OCI-M2 (cell line): Measurements from ENCODE around the gene FOXP4.

Source experiments
- DNase-seq: peaks from one replicate; lab custom pipeline; 2025; ENCODE audit not compliant: unreplicated experiment; lab: John Stamatoyannopoulos, UW

FOXP4 gene

DNA sequence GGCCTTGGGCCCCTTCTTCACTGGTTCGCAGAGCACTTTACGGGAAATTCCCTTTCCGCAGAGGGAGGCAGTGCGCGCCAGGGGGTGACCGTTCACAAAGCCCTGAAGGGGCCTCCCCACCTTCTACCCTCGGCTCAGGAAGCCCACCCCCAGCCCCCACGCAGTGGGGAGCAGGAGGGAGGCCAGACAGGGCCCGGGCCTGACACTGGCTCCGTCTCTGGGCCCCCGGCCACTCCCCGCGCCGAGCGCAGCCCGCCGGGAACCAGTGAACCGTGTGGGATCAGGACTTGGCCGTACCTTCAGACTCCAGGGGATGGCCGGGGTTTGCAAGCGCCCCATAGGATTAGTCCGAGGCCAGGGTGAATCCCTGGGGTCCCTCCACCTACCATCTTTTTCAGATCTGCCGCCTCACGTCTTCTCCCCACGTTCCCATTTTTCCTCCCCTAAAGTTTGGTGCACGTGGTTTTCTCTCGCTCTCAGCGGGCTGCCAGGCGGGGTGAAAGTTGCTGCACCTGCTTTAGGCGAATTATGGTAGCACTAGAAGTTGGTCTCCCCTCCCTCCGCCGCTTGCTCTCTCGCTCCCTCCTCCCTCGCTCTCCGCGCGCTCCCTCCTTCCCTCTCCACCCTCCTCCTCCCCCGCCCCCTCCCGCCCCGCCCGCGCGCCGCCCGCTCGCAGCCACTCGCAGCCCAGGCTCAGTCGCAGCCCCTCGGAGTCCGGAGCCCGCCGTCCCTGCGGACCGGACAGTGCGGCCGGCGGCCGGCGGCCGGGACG lies at the start of gene FOXP4:
Gene FOXP4 (plus strand): TSS at position 679 of the 772 bp plus-strand sequence. CDS start 19,380 bp downstream, outside the sequence.
- peak; percentile 76 for DNase-seq

- no peak for DNase-seq
Observed at GRCh38 chr6:41497573-41497972, 48.6 kb upstream of the FOXP4 start.

DNA sequence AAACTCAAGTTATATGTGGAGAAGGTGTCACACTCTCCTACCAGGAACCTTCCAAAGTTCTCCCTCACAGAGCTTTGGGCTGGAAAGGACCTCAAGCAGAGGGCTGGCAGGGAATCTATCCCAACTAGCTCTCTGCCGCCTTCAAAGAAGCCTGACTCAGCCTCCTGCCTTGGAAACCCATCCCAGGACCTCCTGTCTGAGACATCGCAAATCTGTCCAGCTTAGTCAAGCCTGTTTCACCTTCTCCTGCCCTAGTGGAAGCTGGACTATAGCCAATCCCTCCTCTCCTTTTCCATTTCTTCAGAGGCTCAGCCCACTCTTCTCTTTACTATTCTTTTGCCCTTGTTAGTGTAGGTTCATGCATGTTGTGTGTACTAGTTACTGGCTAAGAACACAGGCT lies 48.2 kb upstream of the FOXP4 start:
- DNase-seq, result no peak

- no peak for DNase-seq
Observed at GRCh38 chr6:41498968-41499599, 47.1 kb upstream of the FOXP4 start.

GRCh38 chr6:41500561-41500960 lies 45.6 kb upstream of the FOXP4 start:
- DNase-seq, result no peak

GRCh38 chr6:41502566-41502916 lies 43.6 kb upstream of the FOXP4 start:
- DNase-seq, result no peak

GRCh38 chr6:41502917-41503671 lies 43.1 kb upstream of the FOXP4 start:
- DNase-seq, result no peak

DNA sequence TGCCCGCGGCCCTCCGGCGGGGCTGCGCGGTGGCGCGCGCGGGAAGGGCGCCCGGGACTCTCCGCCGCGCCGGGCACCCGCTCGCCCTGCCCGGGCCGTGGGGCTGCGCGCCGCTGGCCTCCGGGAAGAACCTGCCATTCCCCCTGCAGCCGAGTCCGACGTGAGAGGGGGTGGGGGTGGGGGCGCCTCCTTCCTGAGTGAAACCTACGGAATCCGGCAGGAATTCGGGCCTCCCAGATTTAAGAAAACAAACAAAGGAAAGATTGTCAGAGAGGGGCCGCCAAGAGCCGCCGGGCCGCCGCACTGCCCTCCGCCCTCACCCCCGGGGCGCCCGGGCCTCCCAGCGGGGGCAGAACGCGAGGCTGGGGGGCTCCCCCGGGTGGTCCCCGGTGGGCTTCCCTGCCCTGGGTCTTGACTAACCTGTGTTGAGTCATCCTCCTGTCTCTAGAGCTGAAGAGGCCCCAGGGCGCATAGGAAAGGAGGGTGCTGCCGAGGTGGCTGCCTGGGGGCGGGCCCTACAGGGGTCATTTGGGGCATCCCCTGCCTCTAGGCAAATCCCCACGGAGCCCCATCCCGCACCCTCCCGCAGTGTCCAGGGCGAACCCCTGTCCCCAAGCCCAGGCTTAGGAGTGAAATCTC lies 42.2 kb upstream of the FOXP4 start:
- no peak for DNase-seq

DNA sequence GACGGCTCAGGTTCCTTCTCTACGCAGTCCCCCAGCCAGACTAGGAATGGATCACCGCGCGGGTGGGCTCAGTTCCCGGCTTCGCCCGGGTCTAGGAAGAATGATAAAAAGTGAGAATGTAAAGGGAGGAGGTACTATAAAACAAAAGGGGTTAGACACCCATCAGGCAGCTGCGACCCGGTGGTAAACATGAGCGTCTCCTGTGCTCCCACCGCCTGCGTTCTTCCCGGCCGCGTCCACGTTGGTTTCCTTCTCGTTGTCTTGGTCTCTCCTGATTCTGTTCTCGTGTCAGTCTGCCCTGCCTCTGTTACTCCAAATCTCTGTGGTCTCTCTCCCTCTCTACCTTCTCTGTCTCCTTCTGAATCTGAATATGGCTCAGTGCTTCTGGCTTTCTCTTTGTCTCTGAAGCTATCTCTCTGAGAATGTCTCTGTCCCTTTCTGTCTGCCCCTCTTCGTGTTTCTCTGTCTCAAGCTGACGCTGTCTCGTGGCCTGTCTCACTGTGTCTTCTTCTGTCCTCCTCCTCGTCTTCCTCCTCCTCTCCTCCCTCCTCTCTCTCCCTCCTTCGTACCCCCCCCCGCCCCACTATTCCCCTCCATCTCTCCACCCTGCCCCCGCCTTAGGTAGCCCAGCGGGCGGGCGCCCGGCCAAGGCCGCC lies 41.6 kb upstream of the FOXP4 start:
- no peak for DNase-seq

DNA sequence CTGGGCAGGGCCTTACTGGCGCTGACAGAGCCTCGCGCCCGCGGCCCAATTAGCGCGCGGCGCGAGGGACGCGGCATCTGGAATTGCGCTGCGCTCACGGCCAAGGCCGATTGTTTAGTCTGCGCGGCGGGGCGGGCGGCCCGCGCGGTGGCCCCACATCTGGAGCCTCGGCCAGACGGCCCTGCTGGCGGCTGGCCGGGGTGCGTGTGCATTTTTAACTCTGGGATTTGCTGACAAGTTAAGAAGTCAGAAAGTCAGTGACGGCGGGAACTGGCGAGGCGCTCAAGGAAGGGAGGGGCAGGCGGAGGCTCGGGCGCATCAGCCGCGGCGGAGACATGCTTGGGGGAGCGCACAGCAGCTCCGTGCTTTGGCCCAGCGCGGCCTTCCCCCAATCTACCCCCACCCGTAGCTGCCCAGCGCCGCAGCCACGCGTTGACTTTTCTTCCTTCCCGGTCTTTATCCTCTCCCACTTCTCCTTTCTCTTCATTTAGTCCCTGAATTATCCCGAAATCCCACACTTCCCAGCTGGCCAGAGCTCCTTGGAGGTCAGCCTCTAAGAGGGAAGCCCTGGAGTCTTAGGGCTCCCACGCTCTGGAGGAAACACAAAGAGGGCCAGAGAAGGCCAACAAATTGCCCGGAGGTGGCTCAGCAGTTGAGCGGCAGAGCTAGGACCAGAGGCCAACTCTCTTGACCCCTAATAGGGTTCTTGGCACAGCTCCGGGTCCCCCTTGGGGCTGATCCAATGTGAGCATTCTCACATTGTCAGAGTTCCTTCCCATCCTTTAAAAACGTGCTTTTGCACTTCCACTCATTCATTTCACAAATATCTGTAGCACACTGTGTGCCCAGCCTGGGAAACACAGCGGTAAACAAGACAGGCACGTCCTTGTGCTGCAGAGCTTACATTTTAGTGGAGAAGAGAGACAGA lies 40.8 kb upstream of the FOXP4 start:
- DNase-seq, result no peak

GRCh38 chr6:41508479-41508878 lies 37.7 kb upstream of the FOXP4 start:
- DNase-seq, result no peak

GRCh38 chr6:41509580-41509979 lies 36.6 kb upstream of the FOXP4 start:
- no peak for DNase-seq

- DNase-seq, result no peak
Observed at GRCh38 chr6:41511443-41512060, 34.6 kb upstream of the FOXP4 start.

DNA sequence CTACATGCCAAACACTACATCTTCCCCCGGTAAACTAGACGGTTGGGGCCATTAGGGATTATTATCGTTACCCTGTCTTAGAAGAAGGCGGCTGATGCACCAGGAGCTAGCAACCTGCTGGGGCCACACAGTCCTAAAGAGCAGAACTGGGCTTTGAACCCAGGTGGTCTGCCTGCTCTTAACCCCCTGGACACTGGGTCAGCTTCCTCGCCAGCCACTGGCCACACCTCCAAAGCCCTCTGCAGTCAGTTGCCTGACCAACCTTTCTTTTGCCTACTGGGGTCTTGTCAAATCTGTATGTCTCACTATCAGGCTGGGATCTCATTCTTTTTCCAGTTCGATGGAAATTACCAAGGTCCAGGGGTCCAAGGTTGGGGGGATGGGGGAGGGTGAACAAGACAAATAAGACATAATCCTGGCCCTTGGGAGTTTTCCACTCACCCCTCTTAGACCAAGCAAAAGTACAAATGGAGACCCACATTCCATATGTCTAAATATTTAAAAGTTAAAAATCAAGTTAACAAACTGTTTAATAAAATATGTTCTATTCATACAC lies 34.0 kb upstream of the FOXP4 start:
- no peak for DNase-seq

DNA sequence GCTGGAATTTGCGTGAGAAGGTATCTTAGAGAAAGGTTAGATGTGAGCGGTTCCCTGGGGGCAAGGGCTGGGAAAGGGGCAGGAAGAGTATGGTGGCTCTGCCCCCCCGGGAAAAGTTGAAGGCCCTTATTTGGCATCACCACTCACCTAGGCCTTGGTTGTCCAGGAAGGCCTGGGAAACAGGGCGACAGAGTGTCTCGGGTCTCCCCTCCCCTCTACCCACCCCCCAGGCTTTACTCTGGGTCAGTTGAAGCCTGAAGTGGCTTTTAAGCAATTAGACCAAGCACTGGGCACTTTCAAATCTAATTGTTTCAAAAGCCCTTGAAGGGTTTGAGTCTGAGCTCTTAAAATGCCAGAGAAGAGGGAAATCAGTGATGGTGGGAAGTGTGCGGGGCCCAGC lies 30.2 kb upstream of the FOXP4 start:
- no peak for DNase-seq

- DNase-seq, result no peak
Observed at GRCh38 chr6:41518118-41518517, 28.1 kb upstream of the FOXP4 start.

DNA sequence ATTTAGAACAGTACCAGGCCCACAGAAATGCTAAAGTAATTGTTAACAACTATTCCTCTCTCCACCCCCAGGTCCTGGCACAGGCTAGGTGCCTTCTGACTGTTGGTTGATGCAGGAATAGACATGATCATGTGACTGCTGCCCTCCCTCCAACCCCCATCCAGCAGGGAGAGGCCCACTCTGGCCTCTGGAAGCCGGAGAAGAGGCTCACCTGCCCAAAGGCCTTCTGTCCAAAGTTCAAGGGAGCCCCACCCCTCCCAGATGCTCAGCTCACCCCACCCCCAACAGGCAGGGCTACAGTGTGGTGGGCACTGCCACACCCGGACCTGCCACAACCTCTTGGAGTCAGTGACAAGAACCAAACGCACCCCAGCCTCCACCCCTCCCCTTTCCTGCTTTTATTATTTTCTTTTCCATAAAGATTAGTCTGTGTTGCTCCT lies 26.9 kb upstream of the FOXP4 start:
- no peak for DNase-seq

DNA sequence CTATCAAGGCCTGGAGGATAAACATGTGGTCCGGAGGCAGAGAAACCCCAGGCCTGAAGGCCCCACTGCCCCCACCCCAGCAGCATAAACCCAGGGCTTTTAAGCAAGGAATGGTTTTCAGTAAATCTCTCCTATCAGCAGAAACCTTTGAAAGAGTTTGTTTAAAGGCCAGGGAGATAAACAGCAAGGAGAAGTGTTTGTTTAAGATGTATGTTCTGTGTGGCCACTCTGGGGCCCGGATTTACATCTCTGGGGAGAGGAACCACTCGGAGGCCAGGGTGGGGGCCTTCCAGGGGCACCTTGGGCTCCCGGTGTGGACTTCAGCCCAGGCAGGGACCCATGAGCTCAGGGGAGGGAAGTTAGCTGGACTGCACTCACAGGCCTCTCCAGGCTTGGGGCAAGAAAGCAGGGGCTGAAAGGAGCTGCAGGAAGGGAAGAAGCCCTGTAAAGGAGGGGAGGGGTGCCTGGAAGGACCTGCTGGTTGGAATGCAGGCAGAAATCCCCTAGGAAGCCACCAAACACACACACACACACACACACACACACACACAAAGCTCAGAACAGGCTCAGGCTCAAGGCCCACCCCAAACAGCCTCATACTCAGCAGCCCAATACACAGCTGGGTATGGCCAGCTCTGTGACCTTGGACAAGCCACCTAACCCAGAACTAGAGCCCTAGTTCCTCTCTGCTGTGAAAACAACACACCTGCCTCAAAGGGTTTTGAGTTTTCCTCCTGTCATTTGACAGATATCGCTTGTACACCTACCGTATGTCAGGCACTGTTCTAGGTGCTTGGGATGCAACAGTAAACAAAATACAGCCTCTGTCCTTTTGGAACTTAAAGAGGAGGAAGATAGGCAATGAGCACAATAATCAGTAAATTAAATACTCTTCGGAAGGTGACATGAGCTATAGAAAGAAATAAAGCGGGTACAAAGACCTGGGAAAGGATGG lies 26.2 kb upstream of the FOXP4 start:
- no peak for DNase-seq
